Dendritic cell treated with granulocyte-macrophage colony-stimulating factor and Interleukin-4, amounts not matched to agents 40 ng/mL and 50 ng/mL, for 4 days (primary cell): ENCODE data around the gene VPS72.
"Not testable (repeated sequence)": the region's sequence is repeated elsewhere in the genome, so short reads cannot be mapped to it uniquely, and the experiment has no call there.

ENCODE experiments used
- H3K27ac Mint-ChIP-seq: one replicate; pipeline ENCODE4 v1.8.0; 2022; ENCODE audit warnings: mild to moderate bottlenecking, mixed read lengths
- H3K27me3 Mint-ChIP-seq: one replicate; pipeline ENCODE4 v1.8.0; 2022; ENCODE audit warnings: mild to moderate bottlenecking, mixed read lengths
- H3K36me3 Mint-ChIP-seq: one replicate; pipeline ENCODE4 v1.8.0; 2022; ENCODE audit warnings: low read depth, mixed read lengths
- H3K4me1 Mint-ChIP-seq: one replicate; pipeline ENCODE4 v1.8.0; 2022; ENCODE audit warnings: low read depth, mixed read lengths
- H3K4me3 Mint-ChIP-seq: one replicate; pipeline ENCODE4 v1.8.0; 2022; ENCODE audit warnings: mild to moderate bottlenecking, moderate library complexity, mixed read lengths
- H3K9me3 Mint-ChIP-seq: one replicate; pipeline ENCODE4 v1.8.0; 2022; ENCODE audit warnings: mixed read lengths
- intact Hi-C: fragments of 100-400 bp; cut with micrococcal nuclease; formaldehyde crosslinking; loops from one replicate; pipeline ENCODE4 v1.15.0; 2022

Gene VPS72

GRCh38 chr1:151197863-151198253, 7.9 kb upstream of the VPS72 start:
- Mint-ChIP-seq H3K27ac (peak overlapping the region; percentile 98), H3K9me3 (no peaks in the 10 kb centered on the region), H3K4me1 (peaks cover 42% of the 10 kb centered on the region), H3K4me3 (peak overlapping the region; percentile 97), H3K27me3 (peaks cover 1% of the 10 kb centered on the region), H3K36me3 (peaks cover 28% of the 10 kb centered on the region)
- intact Hi-C loops = loop anchor here (2.0 kb wide), 1 partner anchor 57 kb away; the partner anchor contains the start of gene PSMD4

GRCh38 chr1:151196292-151196800, 6.3 kb upstream of the VPS72 start:
- Mint-ChIP-seq H3K9me3 (no peaks in the 10 kb centered on the region), H3K27ac (peak overlapping the region; percentile 9), H3K36me3 (peaks cover 20% of the 10 kb centered on the region), H3K4me3 (peak overlapping the region; percentile 35), H3K4me1 (peaks cover 29% of the 10 kb centered on the region), H3K27me3 (peaks cover 4% of the 10 kb centered on the region)
- intact Hi-C loops = no loop called here

- intact Hi-C loops, H3K27me3 Mint-ChIP-seq, H3K27ac Mint-ChIP-seq, H3K9me3 Mint-ChIP-seq, H3K4me3 Mint-ChIP-seq: not testable (repeated sequence)
- Mint-ChIP-seq H3K36me3 (peaks cover 20% of the 10 kb centered on the region), H3K4me1 (peaks cover 31% of the 10 kb centered on the region)
These were observed 5.0 kb upstream of the VPS72 start for GRCh38 chr1:151194894-151195594.

GRCh38 chr1:151193856-151194255, 3.9 kb upstream of the VPS72 start:
- intact Hi-C loops = no loop called here
- no peak overlapping the region for H3K27ac Mint-ChIP-seq
- H3K27me3 Mint-ChIP-seq = peaks cover 4% of the 10 kb centered on the region
- H3K9me3 Mint-ChIP-seq = no peaks in the 10 kb centered on the region
- peaks cover 15% of the 10 kb centered on the region for H3K36me3 Mint-ChIP-seq
- H3K4me1 Mint-ChIP-seq = peaks cover 23% of the 10 kb centered on the region
- H3K4me3 Mint-ChIP-seq = no peak overlapping the region

GRCh38 chr1:151193304-151193703, 3.3 kb upstream of the VPS72 start:
- Mint-ChIP-seq H3K27ac (no peak overlapping the region), H3K4me3 (no peak overlapping the region), H3K4me1 (peaks cover 26% of the 10 kb centered on the region), H3K9me3 (no peaks in the 10 kb centered on the region), H3K36me3 (peaks cover 10% of the 10 kb centered on the region), H3K27me3 (peaks cover 4% of the 10 kb centered on the region)
- intact Hi-C loops = no loop called here

GRCh38 chr1:151192047-151192446, 2.0 kb upstream of the VPS72 start:
- Mint-ChIP-seq H3K27ac (no peak overlapping the region), H3K4me1 (peaks cover 24% of the 10 kb centered on the region), H3K9me3 (no peaks in the 10 kb centered on the region), H3K4me3 (no peak overlapping the region), H3K36me3 (peaks cover 9% of the 10 kb centered on the region), H3K27me3 (peaks cover 4% of the 10 kb centered on the region)
- intact Hi-C loops = no loop called here

GRCh38 chr1:151188667-151189066, 1.3 kb downstream of the VPS72 start:
- H3K36me3 Mint-ChIP-seq = peaks cover 39% of the 10 kb centered on the region
- H3K9me3 Mint-ChIP-seq, H3K4me3 Mint-ChIP-seq, H3K27me3 Mint-ChIP-seq, H3K27ac Mint-ChIP-seq, intact Hi-C loops: not testable (repeated sequence)
- peaks cover 24% of the 10 kb centered on the region for H3K4me1 Mint-ChIP-seq

GRCh38 chr1:151187205-151187604, 2.8 kb downstream of the VPS72 start:
- H3K9me3 Mint-ChIP-seq = no peaks in the 10 kb centered on the region
- H3K4me3 Mint-ChIP-seq = no peak overlapping the region
- peaks cover 53% of the 10 kb centered on the region for H3K36me3 Mint-ChIP-seq
- peaks cover 24% of the 10 kb centered on the region for H3K4me1 Mint-ChIP-seq
- intact Hi-C loops = no loop called here
- H3K27me3 Mint-ChIP-seq = peaks cover 2% of the 10 kb centered on the region
- H3K27ac Mint-ChIP-seq = no peak overlapping the region

- no peaks in the 10 kb centered on the region for H3K27me3 Mint-ChIP-seq
- no peak overlapping the region for H3K27ac Mint-ChIP-seq
- H3K4me1 Mint-ChIP-seq = peaks cover 15% of the 10 kb centered on the region
- intact Hi-C loops = no loop called here
- peaks cover 75% of the 10 kb centered on the region for H3K36me3 Mint-ChIP-seq
- no peaks in the 10 kb centered on the region for H3K9me3 Mint-ChIP-seq
- H3K4me3 Mint-ChIP-seq = no peak overlapping the region
These were observed 5.8 kb downstream of the VPS72 start for GRCh38 chr1:151184211-151184610.

- no peaks in the 10 kb centered on the region for H3K27me3 Mint-ChIP-seq
- no peak overlapping the region for H3K4me3 Mint-ChIP-seq
- H3K36me3 Mint-ChIP-seq = peaks cover 92% of the 10 kb centered on the region
- peaks cover 13% of the 10 kb centered on the region for H3K4me1 Mint-ChIP-seq
- intact Hi-C loops = no loop called here
- H3K9me3 Mint-ChIP-seq = no peaks in the 10 kb centered on the region
- no peak overlapping the region for H3K27ac Mint-ChIP-seq
These were observed 13.4 kb downstream of the VPS72 start for GRCh38 chr1:151176514-151177045.

- Mint-ChIP-seq H3K4me1 (peaks cover 13% of the 10 kb centered on the region), H3K36me3 (peaks cover 90% of the 10 kb centered on the region), H3K27ac (peak within 1 kb of the TSS; percentile 26), H3K9me3 (no peaks in the 10 kb centered on the region), H3K27me3 (no peaks in the 10 kb centered on the region), H3K4me3 (no peak within 1 kb of the TSS)
- intact Hi-C loops = no loop called here
These were observed 14.1 kb downstream of the VPS72 start, which contains the start of gene TMOD4 for GRCh38 chr1:151175863-151176262. TSS of gene TMOD4 (minus strand) at chr1:151175981. CDS start at chr1:151174875, 1,106 bp downstream.

- H3K9me3 Mint-ChIP-seq = no peaks in the 10 kb centered on the region
- H3K27ac Mint-ChIP-seq = peak overlapping the region; percentile 26
- no peak overlapping the region for H3K4me3 Mint-ChIP-seq
- no peaks in the 10 kb centered on the region for H3K27me3 Mint-ChIP-seq
- intact Hi-C loops = no loop called here
- peaks cover 13% of the 10 kb centered on the region for H3K4me1 Mint-ChIP-seq
- peaks cover 90% of the 10 kb centered on the region for H3K36me3 Mint-ChIP-seq
These were observed 14.8 kb downstream of the VPS72 start for GRCh38 chr1:151175041-151175741.

GRCh38 chr1:151171190-151171589, 18.8 kb downstream of the VPS72 start:
- intact Hi-C loops = no loop called here
- no peak overlapping the region for H3K27ac Mint-ChIP-seq
- no peaks in the 10 kb centered on the region for H3K27me3 Mint-ChIP-seq
- H3K9me3 Mint-ChIP-seq = no peaks in the 10 kb centered on the region
- peaks cover 30% of the 10 kb centered on the region for H3K4me1 Mint-ChIP-seq
- peaks cover 90% of the 10 kb centered on the region for H3K36me3 Mint-ChIP-seq
- H3K4me3 Mint-ChIP-seq = no peak overlapping the region

- peaks cover 94% of the 10 kb centered on the region for H3K36me3 Mint-ChIP-seq
- H3K27me3 Mint-ChIP-seq = no peaks in the 10 kb centered on the region
- intact Hi-C loops = no loop called here
- H3K9me3 Mint-ChIP-seq = no peaks in the 10 kb centered on the region
- peaks cover 51% of the 10 kb centered on the region for H3K4me1 Mint-ChIP-seq
- peak overlapping the region; percentile 84 for H3K27ac Mint-ChIP-seq
- H3K4me3 Mint-ChIP-seq = peak overlapping the region; percentile 89
These were observed 22.9 kb downstream of the VPS72 start for GRCh38 chr1:151167116-151167515.
